GM18868 (cell line): Measurements from ENCODE around the gene CTIF.

Source experiments
- ATAC-seq: cut with Tn5 transposase; IDR thresholded peaks from one replicate; pipeline ENCODE4 v1.9.1; 2021; ENCODE audit warnings: mild to moderate bottlenecking, moderate library complexity; ENCODE audit not compliant: unreplicated experiment

Gene CTIF

DNA sequence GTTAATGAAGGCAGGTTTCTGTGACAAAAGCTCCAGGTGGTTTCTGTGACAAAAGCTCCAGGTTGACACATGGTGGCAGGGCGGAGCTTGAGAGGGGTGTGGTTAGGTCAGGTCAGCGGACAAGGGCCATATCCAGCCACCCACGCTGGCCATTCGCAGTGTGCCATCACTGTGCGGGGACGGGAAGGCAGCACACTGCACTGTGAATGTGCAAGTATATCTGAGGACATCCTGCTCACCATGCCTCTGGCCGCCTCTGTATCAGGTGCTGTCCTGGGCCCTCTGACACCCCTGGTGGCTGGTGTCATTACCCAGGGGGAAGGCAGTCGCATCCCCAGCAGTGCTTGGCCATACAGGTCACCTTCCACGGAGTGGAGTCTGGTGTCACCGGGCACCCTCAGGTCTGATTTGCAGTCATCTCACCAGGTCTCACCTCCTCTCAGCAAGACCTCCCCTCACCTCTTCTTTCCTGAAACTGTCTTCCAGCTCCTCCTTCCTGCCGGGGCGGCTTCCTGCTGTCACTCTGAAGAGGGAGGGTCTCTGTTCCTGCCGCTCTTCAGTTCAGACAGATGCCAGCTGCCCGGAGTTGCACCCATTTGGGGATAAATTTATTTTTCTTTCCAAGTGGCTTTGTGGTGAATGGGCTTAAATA is 34.9 kb downstream of the CTIF start:
- ATAC-seq, result no peak

DNA sequence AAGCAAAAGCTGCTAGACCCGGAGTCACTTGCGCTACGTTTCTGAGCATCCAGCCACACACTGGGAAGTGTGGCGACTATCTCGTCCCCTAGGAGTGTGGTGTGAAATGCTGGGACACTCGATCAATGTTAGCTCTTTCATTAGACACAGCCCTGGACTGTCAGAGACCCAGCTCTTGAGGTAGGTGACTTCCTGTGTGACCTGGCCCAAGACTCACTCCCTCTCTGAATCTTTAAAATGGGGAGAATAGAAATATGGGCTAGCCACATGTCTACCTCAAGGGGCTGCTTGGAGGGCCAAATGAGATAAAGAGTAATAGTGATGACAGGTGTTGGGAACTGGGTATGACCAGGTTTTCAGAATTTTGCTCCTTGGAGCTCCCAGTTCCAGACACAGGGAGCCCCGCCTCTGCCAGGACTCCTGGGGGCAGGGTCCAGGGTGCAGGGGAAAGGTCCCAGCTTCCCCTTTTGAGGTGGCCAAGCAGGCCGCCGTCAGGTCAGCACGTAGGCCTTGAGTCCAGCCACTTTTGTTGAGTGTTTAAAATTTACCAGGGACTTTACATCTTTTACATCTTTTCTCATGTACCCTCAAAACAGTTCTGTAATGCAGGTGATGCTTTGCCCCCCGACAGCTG is 36.0 kb downstream of the CTIF start:
- no peak for ATAC-seq

DNA sequence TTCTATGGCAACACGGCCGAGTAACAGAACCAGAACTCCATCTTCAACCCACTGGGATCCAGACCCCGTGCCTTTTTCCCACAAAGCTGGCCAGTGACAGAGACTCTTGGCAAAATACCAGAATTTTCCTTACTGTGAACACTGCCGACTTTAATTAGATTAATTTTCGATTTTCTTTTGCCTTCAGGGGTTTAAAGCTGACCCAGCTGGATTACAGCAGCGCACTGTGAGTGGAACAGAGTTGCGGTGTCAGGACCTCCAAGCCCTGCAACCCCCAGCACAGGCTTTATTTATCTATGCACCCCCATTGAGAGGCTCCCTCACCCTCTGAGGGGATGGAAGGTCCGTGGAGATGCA is 36.4 kb downstream of the CTIF start:
- ATAC-seq, result no peak

DNA sequence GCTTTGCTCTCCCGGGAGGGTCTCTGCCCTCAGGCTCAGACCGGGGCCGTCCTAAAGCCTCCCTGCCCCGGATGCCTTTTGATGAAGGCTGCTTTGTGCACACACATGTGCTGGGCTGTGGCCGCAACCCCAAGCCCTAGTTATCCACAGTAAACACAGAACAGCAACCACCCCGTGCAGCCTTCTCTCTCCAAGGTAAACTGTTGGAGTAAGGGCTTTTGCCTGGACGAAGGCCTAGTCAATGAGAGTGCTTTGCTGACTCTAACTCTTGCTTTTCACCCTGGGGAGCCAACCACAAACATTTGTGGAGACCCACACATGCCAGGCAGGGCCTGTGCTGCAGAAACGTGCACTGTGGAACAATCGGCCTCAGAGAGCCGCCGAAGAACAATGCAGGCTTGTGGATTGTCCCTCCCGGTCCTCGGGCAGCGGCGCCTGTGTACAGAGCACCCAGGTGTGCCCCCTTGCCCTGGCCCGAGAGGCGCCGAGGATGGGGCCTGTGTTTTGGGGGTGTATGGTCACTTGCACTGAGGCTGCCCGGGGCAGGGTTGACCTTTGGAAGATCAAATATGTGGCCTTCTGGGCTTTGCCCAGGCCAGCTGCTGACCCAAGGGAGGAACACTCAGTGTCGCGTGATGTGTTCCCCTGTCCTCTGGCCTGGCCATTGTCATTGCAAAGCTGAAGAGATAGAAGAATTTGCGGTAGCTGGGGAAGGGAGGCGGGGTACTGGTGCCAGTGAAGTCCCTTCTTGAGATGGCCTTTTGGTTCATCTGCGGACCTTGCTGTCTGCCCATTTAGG is 37.0 kb downstream of the CTIF start:
- no peak for ATAC-seq

DNA sequence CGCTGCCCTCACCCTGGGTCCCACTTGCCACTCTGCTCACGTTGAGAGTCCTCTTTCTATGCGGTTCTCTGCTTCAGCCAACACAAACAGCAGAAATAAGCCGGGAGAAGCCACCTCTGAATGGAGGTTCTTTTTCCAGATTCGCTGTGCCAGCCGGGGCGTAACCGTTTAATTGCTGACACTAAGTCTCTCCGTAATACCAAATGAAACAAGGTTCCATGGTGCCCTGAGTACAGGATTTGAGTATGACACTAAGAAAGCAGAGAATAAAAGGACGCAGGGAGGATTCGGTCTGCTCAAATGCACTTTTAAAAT is 37.6 kb downstream of the CTIF start:
- ATAC-seq, result no peak

DNA sequence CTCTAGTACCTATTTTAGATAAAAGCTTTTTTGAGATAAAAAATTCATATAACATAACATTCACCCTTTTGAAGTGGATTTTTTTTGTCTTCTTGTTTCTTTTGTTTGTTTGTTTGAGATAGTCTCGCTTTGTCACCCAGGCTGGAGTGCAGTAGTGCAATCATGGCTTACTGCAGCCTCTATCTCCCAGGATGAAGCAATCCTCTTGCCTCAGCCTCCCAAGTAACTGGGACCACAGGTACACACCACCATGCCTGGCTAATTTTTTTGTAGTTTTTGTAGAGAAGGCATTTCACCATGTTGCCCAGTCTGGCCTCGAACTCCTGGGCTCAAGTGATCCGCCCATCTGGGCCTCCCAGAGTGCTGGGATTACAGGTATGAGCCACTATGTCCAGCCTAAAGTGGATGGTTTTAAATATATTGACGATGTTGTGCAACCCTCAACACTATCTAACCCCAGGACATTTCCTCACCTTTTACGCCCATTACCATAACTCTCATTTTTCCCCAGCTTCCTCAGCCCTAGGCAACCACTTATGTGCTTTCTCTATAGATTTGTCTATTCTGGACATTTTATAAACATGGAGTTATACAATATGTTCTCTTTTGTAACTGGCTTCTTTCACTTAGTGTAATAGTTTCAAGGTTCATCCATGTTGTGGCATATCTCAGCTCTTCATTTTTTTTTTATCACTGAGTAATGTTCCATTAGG is 38.8 kb downstream of the CTIF start:
- ATAC-seq, result no peak

DNA sequence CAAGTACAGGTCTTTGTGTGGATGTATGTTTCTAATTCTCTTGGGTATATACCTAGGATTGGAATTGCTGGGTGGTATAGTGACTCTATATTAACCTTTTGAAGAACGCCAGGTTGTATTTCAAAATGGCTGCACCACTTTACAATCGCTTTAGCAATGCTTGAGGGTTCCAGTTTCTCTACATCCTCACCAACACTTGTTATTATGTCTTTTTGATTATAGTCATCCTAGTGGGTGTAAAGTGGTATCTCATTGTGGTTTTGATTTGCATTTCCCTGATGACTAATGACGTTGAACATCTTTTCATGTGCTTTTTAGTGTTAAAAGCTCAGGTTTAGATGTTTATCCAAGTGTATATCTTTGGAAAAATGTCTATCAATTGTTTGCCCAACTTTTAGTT is 39.5 kb downstream of the CTIF start:
- no peak for ATAC-seq

DNA sequence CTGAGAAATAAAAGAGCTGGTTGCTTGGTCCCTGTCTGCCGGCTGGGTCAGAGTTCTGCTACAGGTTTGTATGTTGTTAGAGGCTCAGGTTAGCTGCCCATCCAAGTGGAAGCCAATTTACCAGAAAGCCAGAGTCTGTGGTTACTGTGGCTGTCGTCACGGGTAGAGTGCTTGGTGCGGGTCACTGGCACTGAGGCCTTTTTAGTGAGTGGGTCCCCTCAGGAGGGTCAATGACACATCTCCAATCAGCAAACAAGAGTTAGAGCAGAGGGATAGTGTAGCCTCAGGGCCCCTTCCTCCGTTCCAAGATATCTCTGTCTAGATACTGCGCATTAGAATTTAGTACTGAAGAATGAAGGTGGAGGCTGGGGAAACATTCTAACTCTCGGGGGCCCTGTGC is 41.2 kb downstream of the CTIF start:
- no peak for ATAC-seq

DNA sequence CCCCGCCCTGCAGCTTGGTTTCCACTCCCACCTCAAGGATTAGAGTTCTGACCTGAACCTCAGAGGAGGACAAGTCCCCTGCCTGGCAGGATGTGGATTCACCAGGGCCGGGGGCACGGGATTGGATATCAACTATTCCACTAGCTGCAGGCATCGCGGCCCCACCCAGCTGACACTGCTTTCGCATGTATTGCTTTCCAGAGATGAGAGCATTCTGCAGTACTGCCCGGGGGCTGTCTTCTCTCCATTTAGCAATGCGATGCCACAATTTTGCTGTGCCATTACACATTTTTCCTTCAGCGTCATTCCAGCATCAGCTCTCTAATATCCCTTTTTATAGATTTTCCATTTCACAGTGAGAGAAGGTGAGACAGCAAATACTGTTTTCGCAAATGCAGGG is 42.0 kb downstream of the CTIF start:
- no peak for ATAC-seq

DNA sequence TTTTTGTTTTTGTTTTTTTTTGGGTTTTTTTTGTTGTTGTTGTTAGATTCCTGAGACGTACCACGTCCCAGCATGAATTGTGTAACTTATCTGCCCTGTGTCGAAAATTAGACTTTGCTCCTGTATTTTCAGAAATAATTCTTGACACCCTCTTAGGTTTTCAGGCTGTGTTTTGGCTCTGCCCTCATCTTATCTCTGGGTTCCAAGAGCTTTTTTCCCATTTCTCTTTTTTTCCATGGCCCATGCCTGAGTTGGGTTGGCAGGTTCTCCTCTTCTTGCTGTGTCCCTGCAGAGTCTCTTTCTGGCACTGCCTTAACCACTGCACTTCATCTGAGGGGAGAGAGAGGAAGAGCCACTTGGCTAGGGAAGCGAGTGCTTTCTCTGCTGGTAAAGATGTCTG is 42.4 kb downstream of the CTIF start:
- no peak for ATAC-seq

DNA sequence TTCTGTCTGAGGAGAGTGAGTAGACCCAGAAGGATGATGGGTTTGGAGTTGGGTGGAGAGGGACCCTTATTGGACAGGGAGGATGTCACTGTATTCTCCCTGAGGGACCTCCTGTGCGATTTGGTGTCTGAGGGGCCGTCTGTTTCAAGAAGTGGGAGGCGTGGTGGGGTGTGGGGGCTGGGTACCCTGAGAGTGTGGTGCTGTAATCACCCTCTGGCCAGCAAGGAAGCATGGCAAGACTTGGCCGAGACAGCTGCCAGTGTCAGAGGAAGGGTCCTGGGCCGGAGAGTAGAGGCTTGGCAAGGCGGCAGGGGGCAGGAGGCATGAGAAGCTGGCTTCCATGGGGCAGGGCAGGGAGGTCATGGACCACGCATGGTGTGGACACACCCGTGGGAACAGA is 43.1 kb downstream of the CTIF start:
- ATAC-seq, result no peak

DNA sequence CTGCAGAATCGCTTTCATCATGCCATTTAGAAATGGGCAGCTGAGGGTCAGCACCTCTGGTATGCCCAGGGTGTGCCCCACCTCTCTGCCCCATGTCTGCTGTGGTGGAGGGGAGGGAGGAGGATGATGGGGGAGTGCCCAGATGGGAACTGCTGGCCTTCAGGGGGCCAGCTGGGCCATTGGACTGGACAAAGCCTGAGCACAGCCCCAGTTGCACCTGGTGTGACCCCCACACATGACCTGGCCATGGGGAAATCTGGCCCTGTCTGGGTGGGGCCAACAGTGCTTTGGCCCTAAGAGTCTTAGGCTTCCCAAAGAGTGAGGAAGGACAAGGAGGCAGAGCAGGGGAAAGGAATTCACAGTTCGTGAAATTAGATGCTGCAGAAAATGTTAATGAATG is 44.1 kb downstream of the CTIF start:
- no peak for ATAC-seq

DNA sequence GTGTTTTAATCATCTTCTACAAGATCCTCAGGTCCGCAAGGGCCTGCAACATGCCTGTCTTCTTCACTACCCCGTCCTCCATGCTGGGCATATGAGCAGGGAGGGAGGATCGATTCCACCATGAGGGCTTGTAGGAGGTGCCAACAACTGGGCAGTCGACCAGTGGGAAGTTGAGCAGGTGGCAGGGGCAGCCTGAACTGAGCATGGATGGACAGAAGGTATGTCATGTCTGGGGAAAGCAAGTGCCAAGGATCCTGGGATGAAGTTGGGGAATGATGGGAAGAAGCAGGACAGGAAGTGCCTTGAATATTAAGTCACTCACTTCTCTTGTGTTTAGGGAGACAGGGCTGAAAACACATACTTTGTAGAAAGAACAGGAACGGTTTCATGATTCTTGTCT is 44.7 kb downstream of the CTIF start:
- no peak for ATAC-seq

DNA sequence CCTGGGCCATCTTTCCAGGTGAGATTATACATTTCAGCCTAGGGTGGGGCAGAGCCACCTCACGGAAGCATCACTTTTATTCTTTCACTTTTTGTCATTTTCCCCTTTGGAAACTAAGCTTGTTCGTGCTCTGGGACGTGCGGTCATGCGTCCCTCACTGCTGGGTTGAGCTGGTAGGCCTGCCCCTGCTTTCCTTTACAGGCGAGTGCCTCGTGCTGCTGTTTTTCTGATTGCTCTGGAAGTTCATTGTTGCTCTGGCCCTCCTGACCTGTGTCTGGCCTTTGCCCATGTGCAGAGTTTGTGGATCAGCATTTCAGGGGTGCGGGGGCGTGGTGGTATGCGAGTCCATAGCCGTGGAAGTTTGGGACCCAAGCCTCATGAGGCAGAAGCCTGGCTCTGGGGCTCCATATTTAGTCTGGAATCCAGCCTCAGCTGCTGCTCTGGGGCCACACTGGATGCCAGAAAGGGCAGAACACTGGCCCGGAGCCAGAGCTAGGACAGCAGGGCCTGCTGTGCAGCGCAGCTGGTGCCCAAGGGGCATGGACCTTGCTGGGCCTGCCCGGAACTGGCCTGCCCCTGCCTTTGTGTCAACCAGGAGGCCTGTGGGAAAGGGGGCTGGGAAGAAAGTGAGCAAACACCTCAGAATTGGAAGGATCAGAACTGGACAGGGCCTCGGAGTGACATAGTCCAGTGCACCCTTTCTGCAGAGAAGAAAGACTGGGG is 51.1 kb downstream of the CTIF start:
- ATAC-seq, result no peak

DNA sequence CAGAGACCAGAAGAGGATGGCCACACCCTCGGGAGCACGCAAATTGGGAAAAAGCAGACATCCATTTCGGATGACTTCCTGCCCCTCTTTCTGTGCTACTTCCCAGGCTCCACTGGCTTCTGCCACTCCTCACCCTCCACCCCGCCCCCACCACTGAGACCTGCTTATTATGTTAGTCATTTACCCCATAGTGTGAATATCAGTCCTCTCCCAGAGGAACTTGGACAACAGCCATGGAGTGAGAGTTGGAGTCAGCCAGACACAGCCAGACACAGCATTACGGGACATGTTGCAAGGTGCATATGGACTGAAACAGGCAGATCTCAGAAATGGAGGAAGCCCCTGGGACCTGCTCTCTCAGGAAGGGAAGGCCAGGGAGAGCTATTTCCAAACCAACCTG is 51.8 kb downstream of the CTIF start:
- ATAC-seq, result no peak

DNA sequence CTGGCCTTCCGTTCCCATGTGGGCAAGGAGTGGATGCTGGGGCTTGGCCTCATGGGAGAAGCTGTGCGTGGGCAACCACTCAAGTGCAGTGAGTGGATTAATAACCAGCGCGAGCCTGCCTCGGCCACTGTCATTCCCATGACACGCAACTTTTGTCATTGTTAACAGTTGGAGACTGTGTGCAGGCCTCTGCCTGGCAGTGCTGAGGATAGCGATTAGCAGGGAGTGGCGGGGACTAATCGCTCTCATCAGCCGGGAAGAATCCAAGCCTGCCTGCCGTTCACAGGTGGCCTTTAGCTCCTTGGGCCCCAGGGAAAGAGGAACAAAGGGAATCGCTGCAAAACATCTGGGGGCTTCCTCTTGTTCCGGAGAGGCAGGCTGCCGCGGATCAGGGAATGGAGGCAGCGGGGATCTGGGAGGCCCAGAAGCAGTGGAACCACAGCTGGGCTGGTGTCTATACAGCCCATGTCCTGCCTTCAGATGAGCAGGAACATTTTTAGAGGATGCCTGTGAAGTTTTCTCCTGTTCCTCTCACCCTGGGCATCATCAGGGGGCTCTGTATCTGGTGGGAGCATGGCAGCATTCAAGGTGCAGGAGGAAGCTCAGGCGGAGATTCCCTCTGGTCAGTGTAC is 53.8 kb downstream of the CTIF start:
- no peak for ATAC-seq

DNA sequence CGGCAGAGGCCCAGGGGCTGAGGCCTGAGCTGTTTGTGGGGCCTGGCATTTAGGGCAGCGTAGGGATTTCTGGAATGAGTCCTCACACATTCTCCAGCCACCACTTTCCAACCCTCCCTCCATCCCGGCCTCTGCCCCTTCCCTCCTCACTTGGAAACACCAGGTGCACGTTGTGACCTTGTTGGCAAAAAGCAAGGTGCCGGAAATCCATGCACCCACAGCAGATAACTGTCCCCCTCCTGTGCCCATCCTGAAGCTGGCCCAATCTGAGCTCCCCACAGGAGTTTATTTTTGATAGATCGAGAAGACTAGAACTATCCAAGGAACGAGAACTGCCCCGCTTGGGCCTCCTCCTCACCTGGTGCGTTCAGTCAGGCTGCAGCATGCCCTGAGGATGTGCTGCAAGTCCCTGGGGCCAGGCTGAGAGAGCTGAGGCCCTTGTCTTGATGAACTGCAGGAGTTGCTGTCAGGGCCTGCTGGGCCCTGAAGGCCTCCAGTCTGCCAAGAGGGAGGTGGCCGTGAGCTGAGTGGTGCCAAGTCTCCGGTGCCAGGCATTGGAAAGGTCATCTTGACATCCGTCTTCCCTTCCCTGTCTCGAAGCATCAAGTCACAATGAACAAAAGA is 55.8 kb downstream of the CTIF start:
- ATAC-seq, result no peak

DNA sequence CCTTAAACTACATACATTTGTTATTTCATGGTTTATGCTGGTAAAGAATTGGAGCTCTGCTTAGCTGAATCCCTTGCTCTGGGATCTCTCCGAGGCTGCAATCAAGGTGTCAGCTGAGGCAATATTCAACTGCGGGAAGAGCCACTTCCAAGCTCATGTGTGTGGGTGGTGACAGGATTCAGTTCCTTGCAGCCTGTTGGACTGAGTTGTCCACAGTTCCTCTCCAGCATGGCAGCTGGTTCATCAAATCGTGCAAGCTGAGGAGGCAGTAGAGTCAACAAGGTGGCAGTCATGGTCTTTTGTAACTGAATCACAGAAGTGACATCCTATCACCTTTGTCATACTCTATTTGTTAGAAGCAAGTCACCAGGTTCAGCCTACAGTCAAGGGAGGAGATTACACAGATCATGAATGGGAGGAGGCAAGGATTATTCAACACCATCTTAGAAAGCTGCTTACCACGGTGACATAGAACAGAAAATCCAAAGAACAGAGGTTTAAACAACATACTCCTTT is 56.9 kb downstream of the CTIF start:
- no peak for ATAC-seq

DNA sequence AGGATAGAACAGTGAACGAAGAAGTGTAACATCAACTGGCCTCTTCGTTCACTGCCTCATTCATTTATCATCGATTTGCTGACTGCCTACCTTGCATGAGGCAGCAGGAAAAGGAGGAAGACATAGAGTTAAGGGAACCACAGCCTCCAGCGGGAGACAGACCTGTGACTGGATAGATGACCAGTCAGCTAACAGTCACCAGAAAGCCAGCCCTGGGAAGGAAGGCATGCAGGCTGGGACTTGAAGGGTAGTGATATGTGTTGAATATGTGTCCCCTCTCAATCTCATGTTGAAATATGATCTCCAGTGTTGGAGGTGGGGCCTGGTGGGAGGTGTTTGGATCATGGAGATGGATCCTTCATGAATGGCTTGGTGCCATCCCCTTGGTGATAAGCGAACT is 58.3 kb downstream of the CTIF start:
- ATAC-seq, result no peak

DNA sequence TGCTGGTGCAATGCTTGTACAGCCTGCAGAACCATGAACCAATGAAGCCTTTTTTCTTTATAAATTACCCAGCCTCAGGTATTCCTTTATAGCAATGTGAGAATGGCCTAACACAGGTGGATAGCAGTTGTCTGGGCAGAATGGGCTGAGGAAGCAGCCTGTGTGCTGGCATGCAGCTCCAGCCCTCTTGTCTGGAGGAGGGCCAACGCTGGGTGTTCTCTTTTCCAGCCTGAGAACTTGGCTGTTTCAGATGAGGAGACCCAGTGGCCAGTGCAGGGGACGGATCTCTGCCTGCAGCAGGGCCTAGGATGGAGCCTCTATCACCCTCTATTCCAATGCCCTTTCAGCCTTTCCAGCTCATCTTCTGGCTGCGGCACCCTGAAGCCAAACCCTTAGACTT is 58.8 kb downstream of the CTIF start:
- no peak for ATAC-seq
